Stimulated activated CD8-positive, alpha-beta memory T cell treated with anti-CD3 and anti-CD28 coated beads, Interleukin-12 subunit alpha, Interleukin-12 subunit beta, amount 100 ng/mL, for 4 hours (primary cell): ENCODE data around the gene RASL10A.

Source experiments
- DNase-seq: peaks from one replicate; pipeline ENCODE4 v3.0.0-alpha.2; 2020; ENCODE audit warnings: low read depth

The RASL10A gene

DNA sequence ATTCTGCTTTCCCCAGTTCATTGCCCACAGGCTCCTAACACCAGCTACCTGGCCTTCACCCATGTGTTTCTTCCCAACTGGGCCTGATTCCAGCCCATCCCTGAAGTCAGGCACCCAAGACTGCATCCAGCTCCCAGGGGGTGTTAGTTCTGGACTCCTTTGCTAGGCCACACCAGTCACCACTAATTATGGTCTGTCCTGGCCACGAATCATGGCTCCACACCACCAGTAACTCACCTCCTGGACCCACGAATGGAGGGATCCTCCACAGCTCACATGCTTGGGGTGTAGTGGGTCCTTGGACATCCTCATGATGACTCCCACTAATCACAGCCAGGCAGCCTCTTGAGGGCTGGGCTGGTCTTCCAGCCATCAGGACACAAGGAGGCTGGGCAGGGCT, 3.6 kb upstream of the RASL10A start:
- no peak for DNase-seq

DNA sequence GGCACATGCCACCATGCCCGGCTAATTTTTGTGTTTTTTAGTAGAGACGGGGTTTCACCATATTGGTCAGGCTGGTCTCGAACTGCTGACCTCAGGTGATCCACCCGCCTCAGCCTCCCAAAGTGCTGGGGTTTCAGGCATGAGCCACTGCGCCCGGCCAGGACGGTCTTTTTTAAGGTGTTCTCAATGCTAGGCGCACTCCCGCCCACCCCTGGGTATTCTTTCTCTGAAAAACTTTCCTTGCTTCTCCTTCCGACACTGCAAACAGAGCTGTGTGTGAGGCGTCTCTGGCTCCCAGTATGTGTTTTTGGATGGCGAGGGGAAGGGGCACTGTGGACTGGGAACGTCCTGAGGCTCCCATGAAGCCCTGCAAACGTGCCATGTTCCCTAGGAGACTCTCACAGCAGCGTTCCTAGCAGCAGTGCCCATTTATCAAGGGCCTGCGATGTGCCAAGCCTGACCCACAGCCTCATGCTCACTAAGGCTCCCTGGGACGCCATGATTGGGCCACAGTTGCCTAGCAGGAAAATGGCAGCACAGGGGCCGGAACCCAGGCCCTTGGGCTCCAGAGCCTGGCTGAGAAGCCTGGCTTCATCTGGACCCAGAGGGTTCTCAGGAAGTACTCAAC, 2.4 kb upstream of the RASL10A start:
- no peak for DNase-seq

DNA sequence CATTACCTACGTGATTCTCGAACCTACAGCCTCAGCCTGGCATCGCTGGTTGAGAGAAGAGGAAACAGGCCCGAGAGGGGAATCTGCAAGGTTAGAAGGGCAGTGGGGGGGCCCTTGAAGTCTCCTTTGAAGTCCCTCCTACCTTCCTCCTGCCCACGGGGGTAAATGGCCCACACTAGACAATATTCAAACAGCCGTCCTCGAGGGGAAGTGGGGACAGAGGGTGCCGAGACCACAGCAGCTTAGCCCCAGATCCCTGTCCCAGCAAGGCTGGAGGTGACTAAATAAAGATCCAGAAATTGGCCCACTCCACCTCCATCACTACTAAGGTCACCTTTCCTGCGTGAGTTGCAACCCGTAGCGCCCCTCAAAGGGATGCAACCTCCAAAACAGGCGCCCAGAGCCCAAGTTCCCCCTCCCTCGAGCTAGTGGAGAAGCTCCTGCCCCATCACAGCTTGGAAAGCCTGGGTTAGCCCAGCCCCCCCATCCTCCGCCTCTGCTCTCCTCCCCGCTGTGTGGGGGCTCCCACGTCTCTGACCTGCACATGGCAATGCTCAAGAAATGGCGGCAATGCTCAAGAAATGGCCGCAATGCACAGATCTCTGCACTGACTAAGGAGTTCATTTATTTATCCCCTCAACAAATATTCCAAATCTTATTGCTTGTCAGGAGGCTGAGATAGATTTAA, 788 bp upstream of the RASL10A start:
- no peak for DNase-seq

DNA sequence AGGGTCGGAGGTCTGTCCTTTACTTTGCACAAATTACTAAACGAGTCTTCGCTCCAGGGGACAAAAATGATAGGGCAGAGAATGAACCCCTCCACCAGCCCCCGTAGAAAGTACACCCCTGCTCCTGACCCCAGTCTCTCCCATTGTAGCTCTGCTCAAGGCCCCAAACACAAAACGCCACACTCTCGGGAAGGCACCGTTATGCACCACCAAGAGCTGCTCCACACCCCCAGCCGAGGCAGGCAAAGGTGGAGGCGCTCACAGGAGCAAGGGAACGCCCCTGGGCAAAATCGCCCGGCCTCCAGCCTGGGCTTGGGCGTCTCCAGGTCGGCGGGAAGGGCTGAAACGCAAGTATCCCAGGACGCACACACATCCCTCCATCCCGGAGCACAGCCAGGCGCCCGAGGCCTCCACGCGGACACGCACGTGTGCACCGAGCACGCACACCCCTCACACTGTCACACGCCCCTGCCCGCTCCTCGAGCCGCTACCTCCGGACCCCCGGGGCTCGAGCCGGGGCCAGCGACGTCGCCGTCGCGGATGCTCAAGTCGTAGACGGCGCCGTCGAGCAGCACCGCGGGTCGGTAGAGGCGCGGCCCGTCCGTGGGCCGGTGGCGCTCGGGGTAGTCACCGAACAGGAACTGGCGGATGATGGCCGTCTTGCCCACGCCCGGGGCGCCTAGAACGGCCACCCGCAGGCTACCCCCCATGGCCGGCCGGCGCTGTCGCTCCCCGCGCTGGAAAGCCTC, 786 bp downstream of the RASL10A start:
- no peak for DNase-seq

DNA sequence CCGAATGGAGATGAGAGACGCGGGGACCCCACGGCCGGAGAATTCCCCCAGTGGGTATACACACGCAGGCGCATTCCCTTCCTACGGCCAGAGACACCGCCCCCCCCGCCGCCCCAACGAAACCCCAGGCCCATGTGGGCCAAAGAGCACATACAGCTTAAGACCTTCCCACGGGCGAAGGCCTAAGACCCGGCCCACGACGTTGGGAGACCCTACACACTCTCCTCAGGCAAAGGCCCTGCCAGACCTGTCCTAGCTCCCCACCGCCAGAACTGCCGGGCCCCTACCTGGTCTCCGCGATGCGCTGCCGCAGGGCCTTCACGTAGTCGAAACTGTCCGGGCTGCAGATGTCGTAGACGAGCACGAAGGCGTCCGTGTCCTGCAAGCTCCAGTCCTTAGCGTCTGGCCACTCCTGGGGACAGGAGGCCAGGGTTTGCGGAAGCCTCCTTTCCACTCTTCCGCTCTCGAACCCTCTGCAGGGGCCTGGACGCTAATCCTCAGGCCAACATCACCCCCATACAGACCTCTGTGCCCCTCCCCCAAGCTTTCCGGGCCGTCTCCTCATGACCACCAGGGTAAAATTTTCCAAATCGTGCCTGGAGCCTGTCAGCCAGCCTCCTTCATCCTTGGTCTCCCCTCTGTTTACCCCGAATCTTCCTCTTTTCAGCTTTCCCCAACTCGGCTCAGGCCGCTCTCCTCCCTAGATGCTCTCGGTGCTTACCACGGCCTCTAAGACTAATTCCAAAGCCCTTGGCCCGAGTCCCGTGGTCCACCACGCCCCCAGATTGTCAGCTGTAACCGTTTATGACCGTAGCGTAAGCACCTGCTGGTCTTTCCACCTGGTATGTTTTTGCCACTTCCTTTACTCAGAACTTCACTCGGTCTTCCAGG, 1.7 kb downstream of the RASL10A start:
- no peak for DNase-seq

DNA sequence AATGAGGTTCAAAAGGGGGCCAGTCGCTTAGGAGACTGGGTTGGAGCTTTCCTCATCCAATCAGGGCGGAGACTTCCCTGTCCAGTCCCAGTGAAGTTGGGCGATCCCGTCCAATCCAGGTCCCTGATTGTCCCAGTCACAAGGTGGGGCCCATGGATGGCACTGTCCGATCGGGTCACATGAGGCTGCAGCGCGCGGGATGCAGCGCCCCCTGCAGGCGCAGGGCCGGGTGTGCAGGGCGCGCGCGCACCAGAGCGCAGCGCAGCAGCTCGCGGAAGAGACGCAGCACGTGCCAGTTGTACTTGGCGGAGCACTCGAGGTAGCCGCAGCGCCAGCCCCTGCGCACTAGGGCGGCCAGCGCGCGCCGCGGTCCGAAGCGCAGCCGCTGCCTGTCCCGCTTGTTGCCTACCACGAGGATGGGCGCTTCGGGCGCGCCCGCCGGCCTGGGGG, 2.3 kb downstream of the RASL10A start:
- DNase-seq, result no peak

DNA sequence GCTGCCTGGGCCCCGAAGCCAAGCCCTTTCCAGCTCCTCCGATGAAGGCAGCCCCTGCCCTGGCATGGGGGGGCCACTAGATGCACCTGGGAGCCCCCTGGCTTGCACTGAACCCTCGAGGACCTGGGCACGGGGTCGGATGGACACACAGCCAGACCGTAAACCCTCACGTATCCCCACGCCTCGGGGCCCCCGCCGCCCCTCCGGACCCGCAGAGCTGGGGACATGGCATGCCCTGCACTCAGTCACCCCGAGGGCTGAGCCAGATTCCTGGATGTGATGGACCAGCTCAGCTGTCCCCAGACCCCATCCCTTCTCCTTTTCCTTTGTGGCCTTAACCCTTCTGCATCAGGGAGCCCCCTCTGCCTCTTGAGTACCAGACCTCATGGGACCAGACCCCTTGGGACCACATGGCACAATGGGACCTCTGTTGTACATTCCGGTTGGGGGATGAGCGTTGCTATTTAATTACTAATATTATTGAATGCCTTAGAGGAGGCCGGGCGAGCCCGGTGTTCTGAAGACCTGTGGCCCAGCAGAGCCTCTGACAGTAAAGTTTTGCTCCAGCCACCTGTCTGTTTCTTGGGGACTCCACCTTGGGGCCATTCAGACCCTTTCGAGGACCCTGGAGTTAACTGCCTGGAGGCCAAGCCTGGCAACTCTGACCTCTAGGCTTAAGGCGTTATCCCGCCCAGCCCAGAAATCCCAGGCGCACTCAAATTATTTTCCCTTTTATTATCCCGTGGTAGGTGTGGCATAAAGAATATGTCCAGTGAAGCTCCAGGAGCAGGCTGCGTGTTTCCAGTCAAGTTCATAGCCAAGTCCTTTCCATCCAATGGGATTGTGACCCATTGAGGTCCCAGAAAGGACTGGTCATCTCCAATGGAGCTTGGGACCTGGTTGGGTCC, 3.0 kb downstream of the RASL10A start:
- DNase-seq, result no peak

DNA sequence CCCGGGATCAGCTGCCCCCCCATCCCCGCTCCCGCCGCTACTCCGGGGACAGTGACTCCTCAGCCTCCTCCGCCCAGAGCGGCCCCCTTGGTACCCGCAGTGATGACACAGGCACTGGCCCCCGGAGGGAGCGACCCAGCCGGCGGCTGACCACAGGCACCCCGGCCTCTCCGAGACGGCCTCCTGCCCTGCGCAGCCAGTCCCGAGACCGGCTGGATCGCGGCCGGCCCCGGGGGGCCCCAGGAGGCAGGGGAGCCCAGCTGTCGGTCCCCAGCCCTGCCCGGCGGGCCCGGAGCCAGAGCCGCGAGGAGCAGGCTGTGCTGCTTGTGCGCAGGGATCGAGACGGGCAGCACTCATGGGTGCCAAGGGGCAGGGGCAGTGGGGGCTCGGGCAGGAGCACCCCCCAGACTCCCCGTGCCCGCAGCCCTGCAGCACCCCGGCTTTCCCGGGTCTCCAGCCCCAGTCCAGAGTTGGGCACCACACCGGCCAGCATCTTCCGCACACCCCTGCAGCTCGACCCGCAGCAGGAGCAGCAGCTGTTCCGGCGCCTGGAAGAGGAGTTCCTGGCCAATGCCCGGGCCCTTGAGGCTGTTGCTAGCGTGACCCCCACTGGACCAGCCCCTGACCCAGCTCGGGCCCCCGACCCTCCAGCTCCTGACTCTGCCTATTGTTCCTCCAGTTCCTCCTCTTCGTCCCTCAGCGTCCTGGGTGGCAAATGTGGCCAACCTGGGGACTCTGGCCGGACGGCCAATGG, 3.9 kb downstream of the RASL10A start:
- no peak for DNase-seq

DNA sequence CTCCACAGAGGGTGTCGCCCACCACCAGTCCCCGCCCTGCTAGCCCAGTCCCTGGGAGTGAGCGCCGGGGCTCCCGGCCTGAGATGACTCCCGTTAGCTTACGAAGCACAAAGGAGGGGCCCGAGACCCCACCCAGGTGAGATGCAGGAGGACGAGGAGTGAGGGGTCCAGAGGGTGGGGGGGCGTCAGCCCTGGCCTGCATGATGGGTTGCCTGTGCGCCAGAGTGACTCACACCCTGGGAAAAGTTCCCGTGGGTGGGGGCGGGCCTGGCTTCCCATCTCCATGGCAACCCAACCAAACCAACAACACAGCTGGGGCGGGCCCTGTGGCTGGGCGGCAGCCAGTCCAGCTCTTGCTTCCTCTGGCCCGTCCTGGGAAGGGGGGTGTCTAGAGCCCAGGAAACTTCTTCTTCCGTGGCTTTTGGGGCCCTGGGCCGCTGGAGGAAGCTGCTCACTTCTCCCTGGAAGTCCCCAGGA, 4.6 kb downstream of the RASL10A start:
- peak; percentile 44 for DNase-seq

DNA sequence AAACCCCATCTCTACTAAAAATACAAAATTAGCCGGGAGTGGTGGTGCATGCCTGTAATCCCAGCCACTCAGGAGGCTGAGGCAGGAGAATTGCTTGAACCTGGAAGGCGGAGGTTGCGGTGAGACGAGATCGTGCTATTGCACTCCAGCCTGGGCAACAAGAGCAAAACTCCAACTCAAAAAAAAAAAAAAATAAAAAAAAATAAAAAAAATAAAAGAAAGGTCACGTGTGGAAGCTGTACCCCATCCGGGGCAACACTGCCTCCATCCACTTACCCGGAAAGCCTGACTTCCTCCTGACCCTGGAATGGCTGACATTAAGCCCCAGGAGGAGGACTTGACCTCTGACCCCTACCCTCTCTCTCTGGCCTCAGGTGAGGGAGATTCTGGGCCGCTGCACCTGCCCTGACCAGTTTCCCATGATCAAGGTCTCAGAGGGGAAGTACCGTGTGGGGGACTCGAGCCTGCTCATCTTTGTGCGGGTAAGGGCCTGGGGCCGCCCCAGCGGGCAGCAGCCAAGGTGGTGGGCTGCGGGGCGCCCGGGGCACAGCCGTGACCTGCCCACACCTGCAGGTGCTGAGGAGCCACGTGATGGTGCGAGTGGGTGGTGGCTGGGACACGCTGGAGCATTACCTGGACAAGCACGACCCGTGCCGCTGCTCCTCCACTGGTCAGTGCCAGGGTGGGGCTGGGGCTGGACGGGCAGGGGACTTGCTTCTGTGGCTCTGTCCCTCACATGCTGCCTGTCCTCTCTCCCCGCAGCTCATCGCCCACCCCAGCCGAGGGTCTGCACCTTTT, 5.2 kb downstream of the RASL10A start:
- no peak for DNase-seq

DNA sequence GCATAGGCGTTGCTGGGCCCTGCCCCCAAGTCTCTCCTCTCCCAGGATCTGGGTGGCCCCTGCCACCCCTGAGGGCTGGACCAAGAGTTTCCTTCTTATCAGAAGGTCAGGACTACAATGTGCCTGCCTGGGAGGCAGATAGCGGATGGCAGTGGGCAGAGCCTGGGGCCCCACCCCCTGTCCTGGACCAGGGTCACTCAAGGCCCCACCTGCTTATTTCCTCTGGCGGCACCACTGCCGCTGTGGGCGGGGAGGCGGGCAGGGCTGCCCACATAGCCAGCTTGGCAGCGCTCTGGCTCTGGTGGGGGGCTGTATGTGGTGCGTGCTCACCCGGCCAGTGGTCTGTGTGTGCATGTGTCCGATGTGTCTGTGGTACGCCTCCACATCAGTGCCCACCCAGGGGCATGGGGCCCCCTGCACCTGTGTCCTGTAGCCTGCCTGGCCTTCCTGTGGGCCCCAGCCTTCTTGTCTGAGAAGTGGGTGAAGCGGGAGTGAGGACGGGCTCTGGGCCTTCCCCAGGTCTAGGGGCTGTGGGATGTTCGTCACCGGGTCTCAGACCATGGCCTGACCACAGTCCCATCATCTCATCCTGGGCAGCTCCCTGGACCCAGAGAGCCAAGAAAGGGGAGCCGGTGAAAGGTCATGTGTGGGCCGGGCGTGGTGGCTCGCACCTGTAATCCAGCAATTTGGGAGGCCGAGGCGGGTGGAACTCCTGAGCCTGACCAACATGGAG, 6.0 kb downstream of the RASL10A start:
- no peak for DNase-seq

DNA sequence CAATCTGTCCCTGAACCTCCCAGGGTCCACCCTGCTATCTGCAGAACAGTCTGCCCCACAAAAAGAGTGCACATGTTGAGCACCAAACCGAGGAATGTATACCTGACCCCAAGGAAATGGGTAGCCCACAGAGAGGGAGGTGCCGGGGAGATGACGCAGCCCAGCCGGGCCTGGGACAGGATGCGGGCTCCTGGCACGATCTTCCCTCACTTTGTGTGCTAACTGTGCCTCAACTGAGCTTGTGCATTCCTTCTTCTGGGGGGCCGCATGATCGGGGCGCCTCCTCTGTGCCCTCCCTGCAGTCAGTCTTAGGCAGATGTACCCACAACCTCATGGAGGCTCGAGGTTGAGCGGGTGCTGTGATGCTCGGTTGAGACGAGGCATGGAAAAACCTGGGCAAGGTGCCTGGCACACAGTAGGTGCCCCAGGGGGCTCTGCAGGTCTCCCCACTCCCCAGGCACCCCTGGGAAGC, 6.7 kb downstream of the RASL10A start:
- DNase-seq, result no peak

DNA sequence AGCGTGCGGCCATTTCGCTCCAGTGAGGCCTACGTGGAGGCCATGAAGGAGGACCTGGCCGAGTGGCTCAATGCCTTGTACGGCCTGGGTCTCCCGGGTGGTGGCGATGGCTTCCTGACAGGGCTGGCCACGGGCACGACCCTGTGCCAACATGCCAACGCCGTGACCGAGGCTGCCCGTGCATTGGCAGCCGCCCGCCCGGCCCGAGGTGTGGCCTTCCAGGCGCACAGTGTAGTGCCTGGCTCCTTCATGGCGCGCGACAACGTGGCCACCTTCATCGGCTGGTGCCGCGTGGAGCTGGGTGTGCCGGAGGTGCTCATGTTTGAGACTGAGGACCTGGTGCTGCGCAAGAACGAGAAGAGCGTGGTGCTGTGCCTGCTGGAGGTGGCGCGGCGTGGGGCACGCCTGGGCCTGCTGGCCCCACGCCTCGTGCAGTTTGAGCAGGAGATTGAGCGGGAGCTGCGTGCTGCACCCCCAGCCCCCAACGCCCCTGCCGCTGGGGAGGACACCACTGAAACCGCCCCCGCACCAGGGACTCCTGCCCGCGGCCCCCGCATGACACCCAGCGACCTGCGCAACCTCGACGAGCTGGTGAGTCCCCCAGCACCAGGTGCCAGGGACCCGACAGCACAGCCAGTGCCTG, 7.2 kb downstream of the RASL10A start:
- DNase-seq, result no peak

DNA sequence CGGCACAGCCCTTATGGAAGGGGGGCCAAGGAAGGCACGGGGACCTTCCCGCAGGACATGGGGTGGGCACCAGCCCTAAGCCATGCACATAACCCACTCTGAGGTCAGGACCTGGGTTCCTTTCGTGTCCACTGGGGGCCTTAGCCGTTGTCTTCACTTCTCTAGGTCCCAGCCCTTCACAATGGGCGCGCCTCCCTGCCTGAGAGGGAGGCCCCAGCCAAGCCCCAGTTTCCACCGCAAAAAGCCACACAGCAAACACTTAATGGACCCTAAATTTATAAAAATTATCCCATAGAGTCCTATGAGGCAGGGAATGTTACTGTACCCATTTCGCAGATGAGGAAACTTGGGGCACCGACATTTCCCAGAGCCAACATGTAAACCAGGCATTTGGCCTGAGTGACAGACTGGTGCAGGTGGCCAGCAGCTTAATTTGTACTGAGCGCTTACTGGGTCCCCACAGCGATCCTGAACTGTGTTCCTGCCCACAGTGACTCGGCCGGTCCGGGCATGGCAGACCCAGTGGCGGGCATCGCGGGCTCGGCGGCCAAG, 7.8 kb downstream of the RASL10A start:
- DNase-seq, result no peak

DNA sequence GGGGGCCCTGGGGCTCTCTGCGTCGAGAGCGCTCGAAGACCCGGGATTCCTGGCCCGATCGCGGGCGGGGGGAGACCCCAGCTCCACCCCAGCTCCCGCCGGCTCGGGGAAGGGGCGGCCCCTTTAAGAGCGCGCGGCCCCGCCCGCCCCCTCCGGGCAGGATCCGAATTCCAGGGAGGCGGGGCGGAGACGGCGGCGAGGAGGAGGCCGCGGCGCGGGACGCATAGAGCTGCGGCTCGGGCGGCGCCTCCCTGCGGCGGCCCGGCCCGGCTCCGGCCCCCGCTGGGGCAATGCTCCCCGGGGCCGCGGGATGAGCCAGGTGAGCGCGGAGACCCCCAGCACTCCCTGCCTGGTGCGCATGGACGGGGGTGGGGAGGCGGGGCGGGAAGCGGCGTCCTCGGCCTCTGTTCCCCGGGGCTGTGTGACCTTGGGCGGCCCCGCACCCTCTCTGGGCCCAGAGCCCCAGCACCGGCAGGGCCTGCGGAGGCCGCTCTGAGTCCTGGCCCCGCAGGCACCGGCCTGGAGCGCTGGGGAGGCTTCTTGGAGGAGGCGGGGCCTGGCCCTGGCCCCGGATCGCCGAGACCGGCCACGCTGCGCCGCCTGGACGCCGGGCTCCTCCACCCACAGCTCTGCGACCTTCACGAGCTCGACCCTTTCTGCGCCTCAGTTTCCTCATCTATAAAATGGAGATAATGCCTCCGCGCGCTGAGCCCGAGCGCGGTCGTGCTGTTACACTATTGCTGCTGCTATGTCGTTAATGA, 8.5 kb downstream of the RASL10A start:
- no peak for DNase-seq

DNA sequence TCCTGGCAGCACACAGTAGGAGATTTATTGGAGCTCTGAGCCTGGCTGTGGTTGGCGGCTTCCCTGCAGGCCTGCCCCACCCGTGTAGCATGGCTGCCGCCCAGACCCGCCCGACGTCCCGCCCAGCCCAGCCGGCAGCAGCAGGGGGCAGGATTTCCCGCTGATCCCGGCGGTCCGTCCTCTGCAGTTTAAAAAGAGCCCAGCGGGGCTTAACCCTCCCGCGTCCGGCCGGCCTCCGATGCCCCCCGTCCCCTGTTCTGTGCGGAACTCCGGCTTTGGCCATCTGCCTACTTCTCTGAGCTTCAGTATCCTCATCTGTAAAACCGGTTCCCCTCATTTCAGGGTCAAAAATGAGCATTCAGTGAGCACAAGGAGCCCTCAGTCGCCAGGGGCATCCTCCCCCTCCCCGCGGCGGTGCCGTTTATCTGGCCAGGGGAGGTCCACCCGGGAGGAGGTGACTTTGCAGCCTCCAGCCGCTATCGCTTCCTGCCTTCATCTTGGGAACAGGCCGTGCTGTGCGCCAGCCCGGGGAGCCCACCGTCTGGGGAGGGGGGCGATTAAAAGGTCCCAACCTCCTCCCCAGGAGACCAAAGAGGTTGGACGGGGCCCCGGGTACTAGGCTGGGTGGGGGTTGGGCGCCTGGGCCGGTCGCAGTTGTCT, 9.2 kb downstream of the RASL10A start, which contains the start of gene GAS2L1:
Gene GAS2L1, plus strand, starts transcription at position 476 of the 660 bp plus-strand sequence. CDS start 1,456 bp downstream, outside the sequence.
- no peak for DNase-seq
